ENCODE results near the gene HOXA9.

HOXA9 gene

DNA sequence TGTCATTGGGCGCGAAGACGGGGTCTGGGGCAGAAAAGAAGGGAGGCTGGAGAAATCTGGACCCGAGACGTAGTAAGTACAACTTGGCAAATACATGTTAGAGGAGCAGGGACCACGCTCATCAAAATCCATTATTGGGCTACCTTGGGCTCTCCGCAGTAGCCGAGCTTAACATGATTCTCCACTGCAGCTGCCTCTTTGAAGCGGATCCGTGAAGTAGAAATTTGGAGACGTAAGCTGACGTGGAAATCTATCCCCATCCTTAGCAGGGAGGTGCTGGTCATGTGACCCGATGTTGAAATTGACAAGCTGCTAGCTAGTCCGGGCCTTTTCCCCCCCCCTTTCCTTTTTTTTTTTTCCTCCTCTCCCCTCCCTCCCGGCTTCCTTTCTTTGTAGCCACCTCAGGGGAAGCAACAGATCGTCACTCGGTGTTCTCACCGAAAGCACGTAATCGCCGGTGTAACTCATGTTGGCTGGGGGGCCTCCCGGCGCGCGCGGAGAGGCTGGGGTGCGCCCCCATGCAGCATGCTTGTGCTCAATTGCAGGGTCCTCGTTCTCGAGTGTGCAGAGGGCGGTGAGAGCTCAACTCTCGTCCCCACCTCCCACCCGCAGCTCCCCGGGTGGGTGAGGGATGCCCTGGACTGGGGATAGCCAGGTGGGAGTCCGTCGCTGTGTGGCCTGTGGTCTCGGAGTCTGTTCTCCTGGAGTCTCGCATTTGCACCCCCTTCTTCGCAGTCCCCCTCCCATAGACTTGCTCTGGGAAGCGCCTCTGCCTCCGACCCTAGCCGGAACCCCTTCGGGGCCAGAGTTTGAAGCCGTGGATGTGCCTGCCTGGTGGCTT, 19.9 kb upstream of the HOXA9 start, which contains the start of gene HOXA11:
HOXA11 (minus strand) TSS at position 220 of the 841 bp plus-strand sequence; CDS start at position 132, 88 bp downstream.
- DNase-seq: no peak
- Histone ChIP-seq H3K4me1 (no peaks in the 10 kb centered on the region), H3K36me3 (no peaks in the 10 kb centered on the region), H3K9me3 (no peaks in the 10 kb centered on the region), H3K27me3 (peaks cover 98% of the 10 kb centered on the region), H3K4me3 (ENCODE audit: low read depth, low read length) (peak within 1 kb of the TSS; percentile 39)
- no peak for TF ChIP-seq CTCF (IDR thresholded peaks at IDR 0.05; ENCODE audit: low read depth, low read length)

GRCh38 chr7:27184337-27185012, 19.1 kb upstream of the HOXA9 start:
- TF ChIP-seq CTCF (IDR thresholded peaks at IDR 0.05; ENCODE audit: low read depth, low read length): no peak
- no peak for DNase-seq
- Histone ChIP-seq H3K9me3 (no peaks in the 10 kb centered on the region), H3K4me3 (ENCODE audit: low read depth, low read length) (peak overlapping the region; percentile 39), H3K36me3 (no peaks in the 10 kb centered on the region), H3K27me3 (peaks cover 98% of the 10 kb centered on the region), H3K4me1 (no peaks in the 10 kb centered on the region)

DNA sequence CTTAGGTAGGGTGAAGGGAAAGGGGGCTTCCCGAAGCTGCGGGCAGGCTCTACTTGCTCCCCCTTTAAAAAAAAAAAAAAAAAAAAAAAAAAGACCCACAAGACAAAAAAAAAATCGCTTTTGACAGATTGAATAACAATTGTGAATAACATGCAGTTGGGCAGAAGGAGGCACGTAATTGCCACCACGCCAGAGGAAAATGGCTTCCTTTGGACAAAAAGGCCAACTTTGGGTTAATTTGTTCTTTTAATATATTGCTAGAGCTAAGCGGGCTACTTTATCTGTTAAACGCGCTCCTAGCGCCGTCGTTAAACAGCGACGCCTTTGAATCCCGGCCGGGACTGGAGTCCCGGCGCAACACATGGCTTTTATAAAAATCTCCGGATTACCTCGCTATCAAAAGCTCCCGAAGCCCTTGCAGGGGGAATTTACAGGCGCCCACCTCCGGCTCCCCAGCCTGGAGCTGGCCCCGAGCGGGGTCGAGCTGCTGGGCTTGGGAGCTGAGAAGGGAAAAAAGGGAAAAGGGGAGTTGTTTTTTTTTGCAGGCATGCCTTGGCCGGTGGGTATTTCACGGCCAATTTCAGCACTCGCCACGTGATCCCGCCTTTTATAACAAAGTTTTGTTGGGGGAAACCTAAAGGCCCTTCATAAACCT, 18.5 kb upstream of the HOXA9 start:
- Histone ChIP-seq H3K36me3 (no peaks in the 10 kb centered on the region), H3K4me3 (ENCODE audit: low read depth, low read length) (peak overlapping the region; percentile 39), H3K4me1 (no peaks in the 10 kb centered on the region), H3K27me3 (peaks cover 98% of the 10 kb centered on the region), H3K9me3 (no peaks in the 10 kb centered on the region)
- no peak for DNase-seq
- TF ChIP-seq CTCF (IDR thresholded peaks at IDR 0.05; ENCODE audit: low read depth, low read length): no peak

DNA sequence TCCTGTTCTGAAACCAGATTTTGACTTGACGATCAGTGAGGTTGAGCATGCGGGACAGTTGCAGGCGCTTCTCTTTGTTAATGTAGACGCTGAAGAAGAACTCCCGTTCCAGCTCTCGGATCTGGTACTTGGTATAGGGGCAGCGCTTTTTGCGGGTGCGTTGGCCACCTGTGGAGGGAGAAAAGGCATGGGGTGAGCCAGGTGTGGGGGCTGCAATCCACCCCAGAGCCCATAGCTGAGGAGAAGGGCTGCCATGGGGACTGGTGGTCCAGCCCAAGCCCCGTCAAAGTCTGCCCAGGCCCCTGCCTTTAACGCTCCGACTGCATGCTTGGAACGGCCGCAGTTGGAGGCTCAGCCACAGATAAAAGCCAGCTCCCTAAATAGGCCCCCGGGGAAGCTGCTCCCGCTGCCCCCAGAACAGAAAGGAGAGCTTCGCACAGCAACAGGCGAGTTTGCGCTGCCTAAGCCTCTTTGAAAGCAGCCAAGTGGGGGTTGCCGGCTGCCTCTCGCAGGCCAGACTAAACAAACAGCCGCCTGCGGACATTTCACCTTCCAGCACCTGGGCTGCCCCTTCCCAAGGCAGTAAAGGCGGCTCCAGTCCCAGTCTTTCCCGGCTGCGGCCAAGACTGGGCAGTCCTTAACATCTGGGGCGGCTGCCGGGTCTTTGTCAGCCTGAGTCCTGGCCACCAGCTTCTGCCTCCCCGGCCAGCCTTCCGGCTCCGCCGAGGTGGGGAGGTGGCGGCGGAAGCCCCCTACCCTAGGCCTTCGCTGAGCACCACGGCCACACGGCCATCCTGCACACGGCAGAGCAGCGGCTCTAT, 17.7 kb upstream of the HOXA9 start:
- DNase-seq: no peak
- H3K27me3 ChIP-seq: peaks cover 98% of the 10 kb centered on the region
- TF ChIP-seq CTCF (IDR thresholded peaks at IDR 0.05; ENCODE audit: low read depth, low read length): no peak
- no peaks in the 10 kb centered on the region for H3K4me1 ChIP-seq
- no peaks in the 10 kb centered on the region for H3K36me3 ChIP-seq
- H3K9me3 ChIP-seq: no peaks in the 10 kb centered on the region
- H3K4me3 ChIP-seq (ENCODE audit: low read depth, low read length): no peak overlapping the region

DNA sequence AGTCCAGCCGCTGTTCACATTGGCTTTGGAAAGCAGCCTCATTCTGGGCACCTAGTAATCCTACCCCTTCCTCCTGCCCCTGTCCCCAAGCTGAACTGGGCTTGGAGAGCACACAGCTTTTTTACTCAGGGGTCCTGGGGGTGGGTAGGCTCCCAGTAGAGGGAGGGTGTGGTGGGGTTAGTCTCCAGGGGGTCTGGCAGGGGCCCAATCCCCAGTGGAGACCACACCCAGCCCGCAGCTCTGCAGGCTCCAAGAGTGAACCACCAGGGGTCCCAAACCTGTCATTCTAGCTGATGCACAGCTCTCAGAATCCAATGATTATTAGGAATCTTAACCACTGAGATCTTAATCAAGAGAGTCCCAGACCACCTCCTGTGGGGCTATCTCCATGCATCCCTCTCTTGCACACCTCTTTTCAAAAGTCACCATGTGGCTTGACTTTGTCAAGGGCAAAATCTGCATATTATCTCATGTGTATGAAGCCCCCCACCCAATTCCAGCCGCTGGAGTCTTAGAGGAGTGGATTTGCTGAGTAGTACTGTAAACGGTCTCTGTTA, 17.0 kb upstream of the HOXA9 start:
- H3K4me3 ChIP-seq (ENCODE audit: low read depth, low read length): no peak overlapping the region
- no peaks in the 10 kb centered on the region for H3K36me3 ChIP-seq
- no peak for TF ChIP-seq CTCF (IDR thresholded peaks at IDR 0.05; ENCODE audit: low read depth, low read length)
- H3K9me3 ChIP-seq: no peaks in the 10 kb centered on the region
- H3K4me1 ChIP-seq: no peaks in the 10 kb centered on the region
- peaks cover 98% of the 10 kb centered on the region for H3K27me3 ChIP-seq
- no peak for DNase-seq

All from BE2C (cell line).